Stimulated activated CD4-positive, alpha-beta T cell treated with anti-CD3 and anti-CD28 coated beads, TNF-alpha, amount 100 ng/mL, for 24 hours (primary cell): ENCODE measurements around the gene SRPX.
A peak's percentile ranks its signal among the peaks of the same experiment; 100 is the strongest.

Experiments
- DNase-seq, 3 experiments: peaks; one replicate each; pipeline ENCODE4 v3.0.0-alpha.2; 2020; ENCODE audit warnings: low read depth in 3 of 3

Gene SRPX

GRCh38 chrX:38220415-38221390, at the start of gene SRPX:
SRPX (minus strand) TSS chrX:38220871; CDS start chrX:38220792, 79 bp downstream.
- no peak for DNase-seq

GRCh38 chrX:38268011-38268410, 47.3 kb upstream of the SRPX start:
- DNase-seq: no peak

- no peak for DNase-seq
Observed at GRCh38 chrX:38262715-38263620, 42.3 kb upstream of the SRPX start.

- no peak for DNase-seq
Observed at GRCh38 chrX:38260231-38260630, 39.6 kb upstream of the SRPX start.

GRCh38 chrX:38256019-38256418, 35.3 kb upstream of the SRPX start:
- no peak for DNase-seq

- no peak for DNase-seq
Observed at GRCh38 chrX:38249965-38250364, 29.3 kb upstream of the SRPX start.

GRCh38 chrX:38247051-38247450, 26.4 kb upstream of the SRPX start:
- DNase-seq: no peak

- DNase-seq: no peak
Observed at GRCh38 chrX:38240541-38240940, 19.9 kb upstream of the SRPX start.

- no peak for DNase-seq
Observed at GRCh38 chrX:38236901-38237615, 16.4 kb upstream of the SRPX start.

- DNase-seq: no peak
Observed at GRCh38 chrX:38233891-38234667, 13.4 kb upstream of the SRPX start.

- DNase-seq: no peak
Observed at GRCh38 chrX:38232079-38232686, 11.5 kb upstream of the SRPX start.

- no peak for DNase-seq
Observed at GRCh38 chrX:38225093-38225492, 4.4 kb upstream of the SRPX start.

- DNase-seq: no peak
Observed at GRCh38 chrX:38224160-38224559, 3.5 kb upstream of the SRPX start.

GRCh38 chrX:38221391-38221929, 789 bp upstream of the SRPX start:
- no peak for DNase-seq

GRCh38 chrX:38220024-38220414, 652 bp downstream of the SRPX start:
- DNase-seq: peak in 1 of 3 experiments; percentile 8

GRCh38 chrX:38216642-38217041, 4.0 kb downstream of the SRPX start:
- no peak for DNase-seq

GRCh38 chrX:38214551-38215531, 5.8 kb downstream of the SRPX start:
- DNase-seq: no peak

- DNase-seq: no peak
Observed at GRCh38 chrX:38214044-38214443, 6.6 kb downstream of the SRPX start.
